WTC11 (cell line): ENCODE results near the gene HCLS1.

Experiments
- PRRX2 ChIP-seq: fragments of 250-450 bp; sonication (Bioruptor Pico); IDR thresholded peaks from 2 replicates; pipeline ENCODE4 v1.8.0; 2021; ENCODE audit warnings: mild to moderate bottlenecking
- ZNF416 ChIP-seq: fragments of 250-450 bp; sonication (Bioruptor Pico); IDR thresholded peaks from 2 replicates; pipeline ENCODE4 v1.9.0; 2021; ENCODE audit warnings: mild to moderate bottlenecking, inconsistent platforms
- TF ChIP-seq, protein P1 (sequence below): fragments of 200-600 bp; IDR thresholded peaks from 2 replicates; pipeline ENCODE4 v1.8.0; 2022; ENCODE audit warnings: antibody characterized with exemption
- TF ChIP-seq, protein P2 (sequence below): sonication (generic); formaldehyde crosslinking; IDR thresholded peaks from 2 replicates; pipeline ENCODE4 v1.8.0; 2023; ENCODE audit warnings: missing genetic modification reagents

- TF ChIP-seq, protein P1, sequence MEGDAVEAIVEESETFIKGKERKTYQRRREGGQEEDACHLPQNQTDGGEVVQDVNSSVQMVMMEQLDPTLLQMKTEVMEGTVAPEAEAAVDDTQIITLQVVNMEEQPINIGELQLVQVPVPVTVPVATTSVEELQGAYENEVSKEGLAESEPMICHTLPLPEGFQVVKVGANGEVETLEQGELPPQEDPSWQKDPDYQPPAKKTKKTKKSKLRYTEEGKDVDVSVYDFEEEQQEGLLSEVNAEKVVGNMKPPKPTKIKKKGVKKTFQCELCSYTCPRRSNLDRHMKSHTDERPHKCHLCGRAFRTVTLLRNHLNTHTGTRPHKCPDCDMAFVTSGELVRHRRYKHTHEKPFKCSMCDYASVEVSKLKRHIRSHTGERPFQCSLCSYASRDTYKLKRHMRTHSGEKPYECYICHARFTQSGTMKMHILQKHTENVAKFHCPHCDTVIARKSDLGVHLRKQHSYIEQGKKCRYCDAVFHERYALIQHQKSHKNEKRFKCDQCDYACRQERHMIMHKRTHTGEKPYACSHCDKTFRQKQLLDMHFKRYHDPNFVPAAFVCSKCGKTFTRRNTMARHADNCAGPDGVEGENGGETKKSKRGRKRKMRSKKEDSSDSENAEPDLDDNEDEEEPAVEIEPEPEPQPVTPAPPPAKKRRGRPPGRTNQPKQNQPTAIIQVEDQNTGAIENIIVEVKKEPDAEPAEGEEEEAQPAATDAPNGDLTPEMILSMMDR, result no peak
- TF ChIP-seq, protein P2, sequence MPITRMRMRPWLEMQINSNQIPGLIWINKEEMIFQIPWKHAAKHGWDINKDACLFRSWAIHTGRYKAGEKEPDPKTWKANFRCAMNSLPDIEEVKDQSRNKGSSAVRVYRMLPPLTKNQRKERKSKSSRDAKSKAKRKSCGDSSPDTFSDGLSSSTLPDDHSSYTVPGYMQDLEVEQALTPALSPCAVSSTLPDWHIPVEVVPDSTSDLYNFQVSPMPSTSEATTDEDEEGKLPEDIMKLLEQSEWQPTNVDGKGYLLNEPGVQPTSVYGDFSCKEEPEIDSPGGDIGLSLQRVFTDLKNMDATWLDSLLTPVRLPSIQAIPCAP (CRISPR knock-in tag), result no peak
- TF ChIP-seq PRRX2 (CRISPR knock-in tag) (no peak), ZNF416 (CRISPR knock-in tag) (no peak)
Observed at GRCh38 chr3:121619691-121620090, 41.0 kb downstream of the HCLS1 start.
